ENCODE results near the gene ID2.

DNA sequence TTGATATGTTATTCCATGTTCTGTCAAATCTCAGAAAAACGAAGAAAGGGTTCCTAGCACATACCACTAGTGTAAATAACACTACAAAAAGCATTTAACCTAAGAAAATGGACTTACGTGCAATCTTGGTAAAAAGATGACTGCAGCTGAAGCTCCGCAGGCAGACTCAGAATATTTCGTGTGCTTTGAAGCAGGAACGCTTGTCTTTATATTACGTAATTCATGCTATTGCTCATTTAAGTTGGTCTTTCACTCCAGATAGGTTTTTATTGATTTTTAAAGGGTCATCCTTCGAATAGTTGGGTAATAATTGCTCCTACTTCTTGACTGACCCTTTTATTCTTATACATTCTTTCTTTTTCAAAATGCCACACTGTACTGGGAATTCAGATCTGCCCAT, 44.0 kb downstream of the ID2 start:
- TF ChIP-seq EZH2phosphoT487 (IDR thresholded peaks at IDR 0.05; ENCODE audit: insufficient read depth, low read depth) (no peak), EZH2 (IDR thresholded peaks at IDR 0.05; ENCODE audit: insufficient read depth, poor library complexity, severe bottlenecking) (no peak)

Data from GM23248 (cell line).